Measurements from ENCODE around the gene CLIP1.

The CLIP1 gene

DNA sequence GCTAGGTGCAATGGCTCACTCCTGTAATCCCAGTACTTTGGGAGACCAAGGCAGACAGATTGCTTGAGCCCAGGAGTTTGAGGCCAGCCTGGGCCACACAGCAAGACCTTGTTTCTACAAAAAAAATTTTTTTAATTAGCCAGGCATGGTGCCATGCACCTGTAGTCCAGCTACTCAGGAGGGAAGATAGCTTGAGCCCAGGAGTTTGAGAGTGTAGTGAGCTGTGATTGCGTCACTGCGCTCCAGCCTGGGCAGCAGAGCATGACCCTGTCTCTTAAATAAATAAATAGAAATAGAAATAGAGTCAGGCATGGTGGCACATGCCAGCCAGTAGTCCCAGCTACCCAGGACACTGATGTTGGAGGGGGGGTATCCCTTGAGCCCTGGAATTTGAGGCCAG lies 36.7 kb upstream of the CLIP1 start:
- Histone ChIP-seq H3K9me3 (ENCODE audit: insufficient read depth, low read length) (no peaks in the 10 kb centered on the region), H3K4me2 (ENCODE audit: low read length) (no peak overlapping the region), H3K27ac (ENCODE audit: low read length) (no peak overlapping the region)

DNA sequence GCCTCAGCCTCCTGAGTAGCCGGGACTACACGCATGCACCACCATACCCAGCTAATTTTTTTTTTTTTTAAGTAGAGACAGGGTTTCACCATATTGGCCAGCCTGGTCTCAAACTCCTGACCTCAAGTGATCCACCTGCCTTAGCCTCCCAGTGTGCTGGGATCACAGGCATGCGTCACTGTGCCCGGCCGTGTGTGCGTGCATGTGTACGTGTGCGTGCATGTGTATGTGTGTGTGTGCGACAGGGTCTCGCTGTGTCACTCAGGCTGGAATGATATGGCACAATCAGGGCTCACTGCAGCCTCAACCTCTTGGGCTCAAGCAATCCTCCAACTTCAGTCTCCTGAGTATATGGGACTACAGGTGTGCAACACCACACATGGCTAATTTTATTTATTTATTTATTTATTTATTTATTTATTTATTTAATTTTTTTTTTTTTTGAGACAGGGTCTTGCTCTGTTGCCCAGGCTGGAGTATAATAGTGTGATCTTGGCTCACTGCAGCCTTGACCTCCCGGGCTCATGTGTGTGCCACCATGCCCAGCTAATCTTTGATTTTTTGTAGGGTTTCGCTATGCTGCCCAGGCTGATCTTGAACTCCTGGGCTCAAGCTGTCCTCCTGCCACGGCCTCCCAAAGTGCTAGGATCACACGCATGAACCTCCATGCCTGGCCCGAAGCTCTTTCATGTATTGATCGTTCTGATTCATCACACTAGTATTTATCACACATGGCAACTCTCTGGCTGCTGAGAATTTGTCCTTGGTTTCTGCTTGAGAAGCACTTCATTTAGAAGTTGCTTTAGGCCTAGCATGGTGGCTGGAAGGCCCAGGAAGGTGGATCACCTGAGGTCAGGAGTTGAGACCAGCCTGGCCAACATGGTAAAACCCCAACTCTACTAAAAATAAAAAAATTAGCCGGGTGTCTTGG lies 35.9 kb upstream of the CLIP1 start:
- peaks cover 6% of the 10 kb centered on the region for H3K4me1 ChIP-seq (ENCODE audit: low read length)
- H3K4me3 ChIP-seq (ENCODE audit: low read length) = no peak overlapping the region
- H2AFZ ChIP-seq (ENCODE audit: low read depth, low read length) = no peak overlapping the region
- no peak for TF ChIP-seq CTCF (IDR thresholded peaks at IDR 0.05; ENCODE audit: low read depth, low read length)
- no peak for TF ChIP-seq EZH2phosphoT487 (IDR thresholded peaks at IDR 0.05; ENCODE audit: low read depth)
- no peaks in the 10 kb centered on the region for H3K36me3 ChIP-seq (replicated peaks; ENCODE audit: low read depth, low read length)
- H3K79me2 ChIP-seq (ENCODE audit: low read length) = no peaks in the 10 kb centered on the region
- no peak overlapping the region for H3K9ac ChIP-seq (ENCODE audit: low read length)
- H3K9me3 ChIP-seq (ENCODE audit: insufficient read depth, low read length) = no peaks in the 10 kb centered on the region
- H3K27me3 ChIP-seq (ENCODE audit: low read depth, low read length) = no peaks in the 10 kb centered on the region
- no peak overlapping the region for H3K27ac ChIP-seq (ENCODE audit: low read length)
- no peaks in the 10 kb centered on the region for H4K20me1 ChIP-seq (ENCODE audit: insufficient read depth, low read length)
- H3K4me2 ChIP-seq (ENCODE audit: low read length) = no peak overlapping the region

More for the DNA sequence above, 36.7 kb upstream of the CLIP1 start:
- no peak overlapping the region for H3K4me3 ChIP-seq (ENCODE audit: low read length)
- no peaks in the 10 kb centered on the region for H4K20me1 ChIP-seq (ENCODE audit: insufficient read depth, low read length)
- no peaks in the 10 kb centered on the region for H3K79me2 ChIP-seq (ENCODE audit: low read length)
- no peak for TF ChIP-seq CTCF (IDR thresholded peaks at IDR 0.05; ENCODE audit: low read depth, low read length)
- TF ChIP-seq EZH2phosphoT487 (IDR thresholded peaks at IDR 0.05; ENCODE audit: low read depth) = no peak
- H3K4me1 ChIP-seq (ENCODE audit: low read length) = peaks cover 6% of the 10 kb centered on the region
- H3K36me3 ChIP-seq (replicated peaks; ENCODE audit: low read depth, low read length) = no peaks in the 10 kb centered on the region
- no peak overlapping the region for H2AFZ ChIP-seq (ENCODE audit: low read depth, low read length)
- H3K9ac ChIP-seq (ENCODE audit: low read length) = no peak overlapping the region
- H3K27me3 ChIP-seq (ENCODE audit: low read depth, low read length) = no peaks in the 10 kb centered on the region

- no peak overlapping the region for H3K27ac ChIP-seq (ENCODE audit: low read length)
- H3K4me3 ChIP-seq (ENCODE audit: low read length) = no peak overlapping the region
- no peak overlapping the region for H2AFZ ChIP-seq (ENCODE audit: low read depth, low read length)
- H3K27me3 ChIP-seq (ENCODE audit: low read depth, low read length) = no peaks in the 10 kb centered on the region
- H4K20me1 ChIP-seq (ENCODE audit: insufficient read depth, low read length) = no peaks in the 10 kb centered on the region
- H3K9me3 ChIP-seq (ENCODE audit: insufficient read depth, low read length) = no peaks in the 10 kb centered on the region
- H3K4me1 ChIP-seq (ENCODE audit: low read length) = peaks cover 6% of the 10 kb centered on the region
- H3K79me2 ChIP-seq (ENCODE audit: low read length) = no peaks in the 10 kb centered on the region
- no peak for TF ChIP-seq EZH2phosphoT487 (IDR thresholded peaks at IDR 0.05; ENCODE audit: low read depth)
- no peak for TF ChIP-seq CTCF (IDR thresholded peaks at IDR 0.05; ENCODE audit: low read depth, low read length)
- no peak overlapping the region for H3K9ac ChIP-seq (ENCODE audit: low read length)
- no peaks in the 10 kb centered on the region for H3K36me3 ChIP-seq (replicated peaks; ENCODE audit: low read depth, low read length)
- no peak overlapping the region for H3K4me2 ChIP-seq (ENCODE audit: low read length)
Measured at GRCh38 chr12:122457627-122458026, 35.2 kb upstream of the CLIP1 start.

DNA sequence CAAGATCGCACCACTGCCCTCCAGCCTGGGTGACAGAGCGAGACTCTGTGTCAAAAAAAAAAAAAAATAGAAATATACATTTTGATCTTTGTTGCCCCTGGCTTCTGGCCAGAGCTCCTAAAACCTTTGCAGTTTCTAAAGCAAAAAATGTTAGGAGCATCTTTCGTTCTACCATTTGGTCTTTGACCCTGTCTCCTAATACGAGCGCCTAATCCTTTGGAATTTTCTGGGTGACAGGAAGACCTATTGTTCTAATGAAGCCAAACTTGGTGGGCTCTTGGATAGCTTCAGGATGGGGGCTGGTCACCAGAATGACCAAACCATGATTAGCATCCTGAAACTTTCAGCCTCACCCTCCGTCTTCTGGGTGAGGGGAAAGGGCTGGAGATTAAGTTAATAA lies 32.3 kb upstream of the CLIP1 start:
- Histone ChIP-seq H3K4me1 (ENCODE audit: low read length) (peaks cover 6% of the 10 kb centered on the region), H3K9me3 (ENCODE audit: insufficient read depth, low read length) (no peaks in the 10 kb centered on the region), H4K20me1 (ENCODE audit: insufficient read depth, low read length) (no peaks in the 10 kb centered on the region), H3K27ac (ENCODE audit: low read length) (no peak overlapping the region), H2AFZ (ENCODE audit: low read depth, low read length) (no peak overlapping the region), H3K27me3 (ENCODE audit: low read depth, low read length) (no peaks in the 10 kb centered on the region), H3K9ac (ENCODE audit: low read length) (no peak overlapping the region), H3K79me2 (ENCODE audit: low read length) (no peaks in the 10 kb centered on the region), H3K36me3 (replicated peaks; ENCODE audit: low read depth, low read length) (no peaks in the 10 kb centered on the region), H3K4me2 (ENCODE audit: low read length) (no peak overlapping the region), H3K4me3 (ENCODE audit: low read length) (no peak overlapping the region)
- TF ChIP-seq CTCF (IDR thresholded peaks at IDR 0.05; ENCODE audit: low read depth, low read length) (no peak), EZH2phosphoT487 (IDR thresholded peaks at IDR 0.05; ENCODE audit: low read depth) (no peak)
